Bronchial epithelial cell (primary cell): Measurements from ENCODE around the gene DDX25. TPM values are rescaled to one million over a fixed set of nuclear protein-coding genes. Genes with fewer than 3 reads are reported as not detected.

Experiments used
- DNase-seq: peaks from one replicate; pipeline ENCODE4 v3.0.0-alpha.2; 2010; ENCODE audit warnings: low read depth
- FAIRE-seq: peaks from 2 replicates; lab custom pipeline; 2011; peaks lifted over from hg19 to GRCh38; lab: Jason Lieb, UNC
- H3K27me3 ChIP-seq: 2 replicates; pipeline ENCODE4 v1.5.1; 2011; ENCODE audit warnings: low read length; ENCODE audit not compliant: control insufficient read depth, insufficient read depth
- H3K36me3 ChIP-seq: 2 replicates; pipeline ENCODE4 v1.5.1; 2011; ENCODE audit warnings: low read length; ENCODE audit not compliant: control insufficient read depth, insufficient read depth
- H3K4me3 ChIP-seq: 2 replicates; pipeline ENCODE4 v1.5.1; 2011; ENCODE audit warnings: mild to moderate bottlenecking, low read depth, low read length, control low read depth
- CTCF ChIP-seq: IDR thresholded peaks from 2 replicates; pipeline ENCODE4 v1.5.1; 2011; ENCODE audit warnings: mild to moderate bottlenecking, moderate library complexity, low read length, control low read depth, inconsistent platforms; ENCODE audit not compliant: insufficient read depth, severe bottlenecking
- total RNA-seq: library from RNA; depleted of rRNA; stranded (reverse); fragments of >200 nt; gene quantifications from 2 replicates; pipeline ENCODE4 v1.2.1, GENCODE V29; 2014

The DDX25 gene
- total RNA-seq, 1 donor from 2014 or later = not detected

DNA sequence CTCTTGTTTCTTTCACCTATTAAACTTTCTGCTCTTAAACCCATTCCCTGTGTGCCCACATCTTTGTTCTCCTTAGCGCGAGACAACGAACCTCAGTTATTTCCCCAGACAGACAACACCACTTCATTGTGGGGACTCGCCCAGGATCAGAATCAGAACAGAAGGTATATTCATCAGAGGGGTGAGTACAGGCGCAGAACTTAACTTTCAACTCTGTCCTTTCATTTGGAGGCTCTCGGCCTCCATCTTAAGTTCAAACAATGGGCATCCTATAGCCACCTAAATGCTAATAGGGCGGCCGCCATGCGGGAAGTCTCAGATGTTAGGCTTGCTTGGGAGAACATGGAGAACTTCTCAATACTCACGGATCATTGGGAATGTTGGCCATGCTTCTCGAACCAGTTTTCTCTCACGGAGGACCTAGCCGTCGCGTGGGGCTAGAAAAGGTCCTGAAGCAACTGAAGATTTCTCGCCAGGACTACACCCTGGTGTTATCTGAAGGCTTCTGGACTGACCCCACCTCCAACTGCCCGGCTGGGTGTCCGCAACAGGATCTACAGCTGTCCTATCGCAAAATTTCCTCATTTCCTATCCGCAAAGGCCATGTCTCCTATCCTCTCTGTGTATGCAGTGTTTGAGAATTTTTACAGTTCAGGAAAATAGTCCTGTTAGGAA, 30.3 kb upstream of the DDX25 start:
- Histone ChIP-seq H3K27me3 (no peaks in the 10 kb centered on the region), H3K36me3 (no peaks in the 10 kb centered on the region), H3K4me3 (no peak overlapping the region)
- no peak for TF ChIP-seq CTCF
- DNase-seq (no peak), FAIRE-seq (no peak)

DNA sequence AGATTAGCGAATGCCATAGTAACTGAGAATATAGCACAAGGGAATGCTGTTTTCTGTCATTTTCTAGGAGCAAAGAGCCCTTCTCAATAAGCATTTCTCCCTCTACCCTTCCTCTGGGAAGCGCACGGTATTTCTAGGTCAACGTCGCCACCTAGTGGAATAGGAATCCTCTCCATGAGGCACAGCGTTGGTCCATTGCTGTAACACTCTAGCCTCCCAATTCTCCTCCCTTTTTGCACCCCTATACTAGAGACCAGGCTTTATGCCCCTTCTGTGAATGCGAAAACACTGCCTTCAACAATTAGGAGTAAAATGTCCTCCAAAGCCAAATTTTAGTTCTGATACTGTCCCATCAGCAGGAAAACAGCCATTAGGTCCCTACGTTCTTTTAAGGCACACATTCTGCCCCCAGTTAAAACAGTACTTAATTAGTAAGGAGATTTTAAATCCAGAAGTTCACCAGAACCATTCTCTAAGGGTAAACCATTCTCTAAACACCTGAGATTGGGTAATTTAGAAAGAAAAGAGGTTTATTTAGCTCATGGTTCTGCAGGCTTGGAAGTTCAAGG, 29.7 kb upstream of the DDX25 start:
- FAIRE-seq = peak; percentile 50
- Histone ChIP-seq H3K27me3 (no peaks in the 10 kb centered on the region), H3K36me3 (no peaks in the 10 kb centered on the region), H3K4me3 (no peak overlapping the region)
- peak; percentile 88 for TF ChIP-seq CTCF
- DNase-seq = peak; percentile 57

- no peak for FAIRE-seq
- no peaks in the 10 kb centered on the region for H3K27me3 ChIP-seq
- H3K4me3 ChIP-seq = no peak overlapping the region
- peak; percentile 69 for DNase-seq
- no peaks in the 10 kb centered on the region for H3K36me3 ChIP-seq
- TF ChIP-seq CTCF = no peak
Observed at GRCh38 chr11:125881291-125881690, 23.0 kb upstream of the DDX25 start.

GRCh38 chr11:125883375-125883774, 20.9 kb upstream of the DDX25 start:
- no peak for TF ChIP-seq CTCF
- no peaks in the 10 kb centered on the region for H3K27me3 ChIP-seq
- H3K36me3 ChIP-seq = no peaks in the 10 kb centered on the region
- no peak overlapping the region for H3K4me3 ChIP-seq
- FAIRE-seq (no peak), DNase-seq (peak; percentile 46)

DNA sequence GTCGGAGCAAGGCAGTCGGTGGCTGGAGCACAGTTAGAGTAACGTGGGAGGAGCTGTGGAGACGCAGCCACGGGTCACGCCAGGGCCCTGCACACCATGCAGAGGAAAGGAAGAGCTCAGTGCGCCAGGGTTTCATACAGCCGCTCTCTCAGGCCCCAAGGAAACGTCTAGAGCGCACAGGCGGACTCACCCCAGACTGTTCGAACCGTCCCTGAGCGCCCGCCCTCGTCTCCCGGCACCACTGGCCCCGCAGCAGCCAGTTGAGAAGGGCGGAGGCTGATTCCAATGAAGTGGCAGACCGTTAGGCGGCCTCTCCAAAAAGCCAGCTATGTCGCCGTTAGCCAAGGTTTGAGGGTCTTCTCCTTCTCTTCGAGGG, 17.3 kb upstream of the DDX25 start:
- Histone ChIP-seq H3K4me3 (peak overlapping the region; percentile 94), H3K36me3 (no peaks in the 10 kb centered on the region), H3K27me3 (no peaks in the 10 kb centered on the region)
- DNase-seq (peak; percentile 47), FAIRE-seq (peak; percentile 36)
- no peak for TF ChIP-seq CTCF
